Activated T-cell treated with anti-CD3 and anti-CD28 coated beads, Interleukin-2, amount 50 U/mL, for 4 hours (primary cell): Measurements from ENCODE around the gene ULK2. TPM values are rescaled to one million over a fixed set of nuclear protein-coding genes. Genes with fewer than 3 reads are reported as not detected.

Source experiments
- ATAC-seq, 2 donors: fragments of 200-7000 bp; cut with Tn5 transposase; one replicate each; pipeline ENCODE4 v1.10.0; 2021
- DNase-seq: peaks from one replicate; pipeline ENCODE4 v3.0.0-alpha.2; 2020
- H3K27me3 Mint-ChIP-seq: one replicate; pipeline ENCODE4 v1.8.0; 2021; ENCODE audit warnings: low read depth, mixed read lengths
- H3K36me3 Mint-ChIP-seq: one replicate; pipeline ENCODE4 v1.8.0; 2022; ENCODE audit warnings: mixed read lengths; ENCODE audit not compliant: insufficient read depth
- H3K4me1 Mint-ChIP-seq: one replicate; pipeline ENCODE4 v1.8.0; 2021; ENCODE audit warnings: low read depth, mixed read lengths
- H3K4me3 Mint-ChIP-seq: one replicate; pipeline ENCODE4 v1.8.0; 2021; ENCODE audit warnings: mild to moderate bottlenecking, moderate library complexity, mixed read lengths
- H3K9me3 Mint-ChIP-seq: one replicate; pipeline ENCODE4 v1.8.0; 2021; ENCODE audit warnings: mixed read lengths
- total RNA-seq, 3 donors: library from RNA; stranded (reverse); gene quantifications; one replicate each; pipeline ENCODE4 v1.2.1, GENCODE V29; 2021

The ULK2 gene
- total RNA-seq, 3 donors from 2014 or later: 4.5 to 6.9 (median 6.1) TPM

DNA sequence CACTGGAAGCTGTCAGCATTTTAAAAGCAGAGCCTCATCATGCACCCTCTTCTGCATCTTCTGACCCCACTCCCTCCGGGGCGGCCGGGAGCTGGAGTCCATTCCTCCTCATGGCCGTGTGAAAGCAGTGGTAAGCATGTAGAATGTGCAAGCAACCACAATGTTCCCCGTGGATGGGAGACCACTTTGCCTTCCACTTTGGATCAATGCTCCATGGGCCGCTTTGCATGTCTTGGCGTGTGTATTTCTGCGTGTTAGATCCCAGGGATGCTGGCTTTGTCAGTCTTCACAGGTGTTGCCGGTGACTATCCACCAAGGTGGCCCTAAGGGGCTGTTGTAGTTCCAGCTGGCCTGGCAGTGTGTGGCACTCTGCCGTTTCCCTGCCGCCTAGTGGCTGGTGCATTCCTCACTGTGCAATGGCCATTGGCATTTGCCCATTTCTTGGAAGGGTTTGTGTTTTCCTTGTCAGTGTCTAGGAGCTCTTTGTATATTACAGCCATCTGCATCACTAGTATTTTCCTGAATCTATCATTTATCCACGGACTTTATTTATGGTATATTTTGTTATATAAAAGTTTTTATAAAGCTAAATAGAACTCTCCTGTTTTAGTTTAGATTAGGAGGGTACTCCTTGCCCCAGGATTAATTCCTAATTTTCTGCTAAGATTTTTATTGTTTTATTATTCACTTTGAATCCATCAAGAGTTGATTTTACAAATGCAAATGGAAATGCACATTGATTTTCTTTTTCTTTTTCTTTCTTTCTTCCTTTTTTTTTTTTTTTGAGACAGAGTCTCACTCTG is 113.9 kb downstream of the ULK2 start:
- Mint-ChIP-seq H3K9me3 (no peaks in the 10 kb centered on the region), H3K27me3 (peaks cover 13% of the 10 kb centered on the region), H3K4me1 (peaks cover 5% of the 10 kb centered on the region), H3K4me3 (no peak overlapping the region), H3K36me3 (no peaks in the 10 kb centered on the region)
- DNase-seq (no peak), ATAC-seq (no peak)

DNA sequence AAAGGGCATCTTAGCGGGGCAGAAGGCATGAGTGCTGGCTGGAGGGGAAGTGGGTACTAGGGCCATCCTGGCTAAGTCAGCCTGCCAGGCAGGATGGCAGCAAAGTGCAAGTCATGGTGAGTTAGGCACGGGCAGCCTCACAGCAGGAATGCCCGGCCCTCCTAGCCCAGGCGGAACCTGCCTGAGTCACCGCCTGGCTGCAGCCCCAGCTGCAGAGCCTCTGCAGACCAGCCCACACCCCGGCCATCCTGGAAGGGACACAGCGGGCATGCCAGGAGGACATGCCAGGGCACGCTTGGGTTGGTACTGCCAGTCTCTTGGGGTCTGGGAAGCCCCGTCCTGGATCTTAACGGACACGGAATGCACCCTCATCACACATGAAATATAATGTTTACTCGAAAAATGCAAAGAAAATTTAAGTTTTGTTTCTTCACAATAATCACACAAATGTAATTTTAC is 114.7 kb downstream of the ULK2 start:
- Mint-ChIP-seq H3K36me3 (no peaks in the 10 kb centered on the region), H3K4me3 (no peak overlapping the region), H3K9me3 (no peaks in the 10 kb centered on the region), H3K27me3 (peaks cover 13% of the 10 kb centered on the region), H3K4me1 (peaks cover 5% of the 10 kb centered on the region)
- no peak for DNase-seq
- no peak for ATAC-seq

DNA sequence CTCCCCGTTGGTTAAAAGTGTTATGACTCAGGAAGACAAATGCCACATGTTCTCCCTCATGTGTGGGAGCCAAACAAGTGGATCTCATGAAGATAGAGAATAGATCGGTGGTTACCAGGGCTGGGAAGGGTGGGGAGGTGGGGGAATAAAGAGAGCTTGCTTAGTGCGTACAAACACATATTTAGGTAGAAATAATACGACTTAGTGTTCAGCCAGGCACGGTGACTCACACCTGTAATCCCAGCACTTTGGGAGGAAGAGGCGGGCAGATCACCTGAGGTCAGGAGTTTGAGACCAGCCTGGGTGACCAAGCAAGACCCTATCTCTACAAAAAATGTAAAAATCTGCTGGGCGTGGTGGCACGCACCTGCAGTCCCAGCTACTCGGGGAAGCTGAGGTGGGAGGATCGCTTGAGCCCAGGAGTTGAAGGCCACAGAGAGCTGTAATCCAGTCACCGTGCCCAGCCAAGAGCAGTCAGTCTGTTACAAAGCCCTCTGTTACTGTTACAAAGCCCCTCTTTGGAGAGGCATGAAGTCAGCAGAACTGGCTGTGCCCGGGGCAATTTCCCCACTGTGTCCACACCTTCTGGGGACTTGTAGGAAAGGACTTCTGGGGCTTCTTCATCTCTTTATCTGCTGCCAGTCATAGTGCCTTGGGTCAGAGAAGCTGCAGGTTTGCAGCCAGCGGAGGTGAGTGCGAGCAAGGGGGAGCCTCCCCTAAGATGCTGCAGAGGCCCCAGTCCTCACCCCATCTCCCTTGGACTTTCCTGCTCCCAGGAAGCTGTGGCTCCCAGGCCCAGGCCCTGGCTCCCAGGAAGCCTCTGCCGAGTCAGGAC is 115.3 kb downstream of the ULK2 start:
- Mint-ChIP-seq H3K9me3 (no peaks in the 10 kb centered on the region), H3K27me3 (peaks cover 17% of the 10 kb centered on the region), H3K36me3 (no peaks in the 10 kb centered on the region), H3K4me1 (peaks cover 5% of the 10 kb centered on the region), H3K4me3 (no peak overlapping the region)
- ATAC-seq (no peak), DNase-seq (no peak)

DNA sequence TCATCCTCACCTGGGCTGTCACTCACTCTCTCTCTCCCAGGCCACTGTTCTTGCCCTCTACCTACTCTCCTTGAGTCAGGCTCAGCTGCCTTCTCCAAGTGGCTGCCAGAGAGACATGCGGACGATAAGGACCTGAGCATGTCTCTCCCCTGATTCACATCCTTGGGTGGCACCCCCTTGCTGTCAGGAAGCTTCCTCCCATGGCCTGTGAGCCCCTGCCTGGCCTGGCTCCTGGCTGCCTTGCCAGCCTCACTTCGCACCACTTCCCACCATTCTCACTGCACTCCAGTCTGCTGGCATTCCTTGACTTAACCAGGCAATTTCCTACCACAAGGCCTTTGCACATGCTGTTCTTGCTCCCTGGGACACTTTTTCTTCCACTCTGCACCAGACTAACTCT is 116.9 kb downstream of the ULK2 start:
- ATAC-seq (no peak), DNase-seq (no peak)
- H3K4me3 Mint-ChIP-seq: no peak overlapping the region
- no peaks in the 10 kb centered on the region for H3K9me3 Mint-ChIP-seq
- H3K27me3 Mint-ChIP-seq: peaks cover 15% of the 10 kb centered on the region
- H3K36me3 Mint-ChIP-seq: no peaks in the 10 kb centered on the region
- H3K4me1 Mint-ChIP-seq: peaks cover 5% of the 10 kb centered on the region

DNA sequence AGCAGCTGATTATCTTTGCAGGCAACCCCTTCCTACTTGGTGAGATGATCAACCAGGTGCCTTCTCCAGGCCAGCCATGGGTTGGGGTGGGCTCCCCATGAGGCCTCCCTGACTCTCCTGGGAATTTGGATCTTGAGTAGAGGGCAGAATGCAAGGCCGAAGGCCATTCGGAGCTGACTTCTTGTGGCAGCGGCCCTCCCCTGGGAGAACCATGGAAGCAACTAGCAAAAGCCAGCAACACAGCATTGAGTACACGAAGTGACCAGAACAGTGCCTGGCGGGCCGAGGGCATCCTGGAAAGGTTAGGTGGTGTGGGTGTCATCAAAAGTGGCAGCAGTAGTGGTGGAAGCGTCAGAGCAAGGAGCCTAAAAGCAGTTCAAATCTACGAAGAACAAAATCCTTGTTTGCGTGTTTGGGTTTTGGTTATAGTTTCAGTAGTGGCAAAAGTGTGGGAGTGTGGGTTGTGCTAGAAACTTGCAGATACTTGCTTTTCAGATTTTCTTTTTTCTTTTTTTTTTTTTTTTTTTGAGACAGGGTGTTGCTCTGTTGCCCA is 117.6 kb downstream of the ULK2 start:
- no peak overlapping the region for H3K4me3 Mint-ChIP-seq
- no peak for DNase-seq
- H3K36me3 Mint-ChIP-seq: no peaks in the 10 kb centered on the region
- no peaks in the 10 kb centered on the region for H3K9me3 Mint-ChIP-seq
- H3K27me3 Mint-ChIP-seq: peaks cover 15% of the 10 kb centered on the region
- ATAC-seq: no peak
- peaks cover 6% of the 10 kb centered on the region for H3K4me1 Mint-ChIP-seq

DNA sequence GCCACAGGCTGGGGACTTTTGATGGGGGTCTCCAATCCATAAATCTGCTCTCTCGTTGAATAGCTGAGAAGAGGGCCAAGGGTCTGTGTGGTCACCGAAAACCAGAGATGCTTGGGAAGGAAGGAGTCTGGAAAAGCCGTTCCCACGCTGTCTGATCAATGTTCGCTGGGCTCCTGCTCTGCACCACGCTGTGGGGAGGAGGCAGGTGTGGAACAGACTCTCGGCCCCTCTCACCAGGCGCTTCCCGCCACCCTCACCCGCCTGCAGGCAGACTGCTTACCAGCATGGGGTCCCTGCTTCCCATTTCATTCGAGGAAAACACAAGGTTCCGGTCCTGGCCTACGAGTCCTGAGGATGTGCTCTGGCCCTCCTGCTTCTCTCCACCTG is 118.9 kb downstream of the ULK2 start:
- Mint-ChIP-seq H3K9me3 (no peaks in the 10 kb centered on the region), H3K4me1 (peaks cover 9% of the 10 kb centered on the region), H3K27me3 (peaks cover 12% of the 10 kb centered on the region), H3K36me3 (no peaks in the 10 kb centered on the region), H3K4me3 (no peak overlapping the region)
- ATAC-seq (no peak), DNase-seq (no peak)

DNA sequence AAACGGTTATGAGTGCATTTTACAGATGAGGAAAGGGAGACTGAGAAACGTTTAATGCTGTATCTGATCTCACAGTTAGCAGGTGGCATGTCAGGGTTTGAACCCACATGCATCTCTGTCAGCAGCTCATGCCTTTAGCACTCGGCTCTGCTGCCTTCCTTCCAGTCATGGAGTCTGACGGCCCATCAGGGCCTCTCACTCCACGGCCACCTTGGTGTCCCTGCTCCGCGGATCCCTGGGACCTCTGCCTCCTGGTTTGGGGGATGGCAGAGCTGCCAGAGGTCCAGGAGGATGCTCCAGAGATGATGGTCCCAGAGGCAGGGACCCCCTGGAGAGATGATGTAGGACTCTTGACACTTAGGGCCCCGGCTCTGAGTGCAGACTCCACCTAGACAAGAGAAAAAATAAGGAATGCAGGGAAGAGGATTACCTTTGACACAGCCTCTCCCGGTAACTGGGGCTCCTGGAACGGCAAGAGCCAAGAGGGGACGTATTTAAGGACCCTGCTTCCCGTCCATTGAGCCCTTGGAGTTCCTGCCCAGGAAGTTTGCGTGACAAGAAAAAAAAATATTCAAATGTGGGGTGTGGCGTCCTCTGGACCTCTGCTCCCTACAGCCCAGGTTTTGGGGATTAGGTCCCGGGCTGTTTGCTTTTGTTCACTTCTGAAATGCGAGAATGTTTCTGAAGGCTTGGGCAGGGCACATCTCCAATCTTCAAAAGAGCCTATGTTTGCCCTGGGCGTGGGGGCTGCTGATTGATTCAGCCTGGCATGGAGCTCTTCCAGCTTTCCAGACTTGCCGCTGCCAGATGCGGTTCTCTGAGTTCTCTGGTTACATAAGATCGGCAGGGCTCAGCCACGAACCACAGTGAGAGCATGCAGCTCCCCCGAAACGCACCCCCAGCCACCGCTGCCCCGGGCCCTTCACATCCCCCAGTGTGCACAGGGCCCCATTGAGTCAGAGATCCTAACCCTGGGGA is 119.6 kb downstream of the ULK2 start, which contains the start of gene ALDH3A1:
Gene ALDH3A1, minus strand, starts transcription at position 470 of the 978 bp plus-strand sequence. CDS start 3,169 bp downstream, outside the sequence.
- no peaks in the 10 kb centered on the region for H3K9me3 Mint-ChIP-seq
- ATAC-seq: no peak
- no peak within 1 kb of the TSS for H3K4me3 Mint-ChIP-seq
- peaks cover 9% of the 10 kb centered on the region for H3K27me3 Mint-ChIP-seq
- H3K36me3 Mint-ChIP-seq: no peaks in the 10 kb centered on the region
- H3K4me1 Mint-ChIP-seq: peaks cover 9% of the 10 kb centered on the region
- DNase-seq: no peak

DNA sequence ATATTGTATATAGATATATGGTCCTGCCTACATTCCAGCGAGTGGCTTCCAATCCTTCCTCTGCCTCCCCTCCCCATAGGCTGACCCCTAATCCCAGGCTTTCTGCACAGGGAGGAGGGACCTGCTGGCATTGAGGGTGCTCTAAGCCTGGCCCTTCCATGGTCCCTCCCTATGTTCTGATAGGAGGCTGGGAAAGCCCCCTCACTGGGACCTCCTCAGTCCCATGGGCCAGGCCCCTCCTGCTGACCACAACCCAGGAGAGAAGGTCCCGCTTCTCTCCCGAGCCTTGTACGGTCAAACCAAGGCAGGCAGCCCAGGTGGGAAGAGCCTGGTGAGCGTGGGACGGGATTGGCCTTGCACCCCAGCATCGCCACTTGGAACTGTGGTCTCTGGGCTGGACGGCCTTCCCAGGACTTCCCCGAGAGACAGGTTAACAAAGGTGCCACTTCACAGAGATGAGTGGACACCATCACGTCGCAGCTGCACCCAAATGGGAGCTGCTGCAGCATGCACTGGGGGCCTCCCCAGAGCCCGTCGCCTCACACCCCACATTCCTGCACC is 120.5 kb downstream of the ULK2 start:
- Mint-ChIP-seq H3K4me1 (peaks cover 9% of the 10 kb centered on the region), H3K9me3 (no peaks in the 10 kb centered on the region), H3K27me3 (peaks cover 9% of the 10 kb centered on the region), H3K36me3 (no peaks in the 10 kb centered on the region), H3K4me3 (no peak overlapping the region)
- no peak for ATAC-seq
- no peak for DNase-seq

DNA sequence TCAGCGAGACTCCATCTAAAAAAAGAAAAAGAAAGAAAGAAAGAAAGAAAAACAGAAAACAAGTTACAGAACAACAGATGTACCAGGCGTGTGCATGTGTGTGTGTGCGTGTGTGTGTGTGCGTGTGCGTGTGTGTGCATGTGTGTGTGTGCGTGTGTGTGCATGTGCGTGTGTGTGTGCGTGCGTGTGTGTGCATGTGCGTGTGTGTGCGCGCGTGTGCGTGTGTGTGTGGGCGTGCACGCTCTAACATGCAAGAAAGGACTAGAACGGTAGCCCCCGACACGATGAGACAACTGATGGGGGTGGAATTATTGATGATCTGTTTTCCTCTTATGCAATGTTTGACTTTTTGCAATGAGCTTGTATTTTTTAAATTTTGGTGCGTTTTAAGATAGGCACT is 121.2 kb downstream of the ULK2 start:
- no peaks in the 10 kb centered on the region for H3K9me3 Mint-ChIP-seq
- peaks cover 9% of the 10 kb centered on the region for H3K4me1 Mint-ChIP-seq
- H3K36me3 Mint-ChIP-seq: no peaks in the 10 kb centered on the region
- DNase-seq: no peak
- peaks cover 9% of the 10 kb centered on the region for H3K27me3 Mint-ChIP-seq
- no peak overlapping the region for H3K4me3 Mint-ChIP-seq
- ATAC-seq: no peak

DNA sequence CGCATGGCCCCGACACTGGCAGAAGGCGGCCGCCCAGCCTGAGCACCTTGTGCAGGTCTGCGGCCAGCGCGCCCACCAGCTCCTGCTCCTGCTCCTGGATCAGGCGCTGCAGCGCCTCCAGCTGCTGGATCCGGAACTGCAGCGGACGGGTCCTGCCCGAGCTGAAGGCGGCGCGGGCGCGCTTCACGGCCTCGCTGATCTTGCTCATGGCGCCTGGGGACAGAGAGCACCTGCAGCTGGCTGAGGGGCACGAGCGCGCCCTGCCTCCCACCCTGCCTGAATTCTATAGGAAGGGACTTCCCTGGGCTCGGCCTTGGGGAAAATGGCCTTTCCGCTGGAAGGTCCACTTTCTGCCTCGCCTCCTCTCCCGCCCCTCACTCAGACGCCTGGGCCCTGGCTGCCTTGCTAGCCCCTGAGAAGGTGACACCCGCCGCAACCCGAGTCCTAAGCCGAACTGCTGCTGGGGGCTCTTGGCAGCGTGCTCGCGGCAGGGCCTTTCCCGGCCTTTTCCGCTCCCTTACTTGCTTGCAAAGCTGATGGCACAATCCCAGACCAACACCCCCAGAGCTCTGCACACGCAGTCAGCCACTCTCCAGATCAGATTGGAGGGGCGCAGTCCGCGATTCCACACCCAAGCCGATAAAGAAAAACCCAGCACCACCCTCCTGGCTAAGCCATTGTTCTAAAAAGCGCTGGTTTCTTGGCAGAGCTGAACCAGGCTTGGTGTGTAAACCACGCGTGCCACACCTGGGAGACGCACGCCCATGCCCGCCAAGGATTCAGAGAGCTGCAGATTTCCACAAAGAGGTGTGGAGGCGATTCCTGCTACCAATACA is 122.6 kb downstream of the ULK2 start:
- H3K36me3 Mint-ChIP-seq: no peaks in the 10 kb centered on the region
- H3K4me3 Mint-ChIP-seq: peak overlapping the region; percentile 58
- H3K4me1 Mint-ChIP-seq: peaks cover 7% of the 10 kb centered on the region
- peaks cover 9% of the 10 kb centered on the region for H3K27me3 Mint-ChIP-seq
- ATAC-seq: peak; percentile 93 to 95
- DNase-seq: peak; percentile 83
- H3K9me3 Mint-ChIP-seq: no peaks in the 10 kb centered on the region

DNA sequence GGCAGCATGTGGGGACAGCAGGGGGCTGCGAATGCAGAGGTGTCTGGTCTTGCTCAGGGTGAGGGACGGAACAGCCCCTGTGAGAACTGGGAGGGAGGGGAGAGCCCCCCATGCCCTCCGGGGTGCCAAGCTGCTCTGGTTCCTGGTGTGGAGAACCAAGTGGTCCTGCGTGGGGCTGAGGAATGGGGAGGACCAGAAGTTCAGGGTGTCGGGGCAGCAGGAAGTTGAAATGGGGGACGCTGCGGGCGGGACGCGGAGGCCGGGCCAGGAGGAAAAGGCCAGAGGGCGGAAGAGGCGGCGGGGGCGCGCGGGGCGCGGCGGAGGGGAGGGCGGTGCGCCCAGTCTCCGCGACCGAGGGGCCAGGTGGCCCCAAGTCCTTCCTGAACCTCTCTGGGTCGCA is 123.2 kb downstream of the ULK2 start:
- H3K27me3 Mint-ChIP-seq: peaks cover 9% of the 10 kb centered on the region
- H3K4me1 Mint-ChIP-seq: peaks cover 6% of the 10 kb centered on the region
- peak overlapping the region; percentile 74 for H3K4me3 Mint-ChIP-seq
- H3K36me3 Mint-ChIP-seq: no peaks in the 10 kb centered on the region
- no peaks in the 10 kb centered on the region for H3K9me3 Mint-ChIP-seq
- no peak for DNase-seq
- peak; percentile 42 to 50 for ATAC-seq

DNA sequence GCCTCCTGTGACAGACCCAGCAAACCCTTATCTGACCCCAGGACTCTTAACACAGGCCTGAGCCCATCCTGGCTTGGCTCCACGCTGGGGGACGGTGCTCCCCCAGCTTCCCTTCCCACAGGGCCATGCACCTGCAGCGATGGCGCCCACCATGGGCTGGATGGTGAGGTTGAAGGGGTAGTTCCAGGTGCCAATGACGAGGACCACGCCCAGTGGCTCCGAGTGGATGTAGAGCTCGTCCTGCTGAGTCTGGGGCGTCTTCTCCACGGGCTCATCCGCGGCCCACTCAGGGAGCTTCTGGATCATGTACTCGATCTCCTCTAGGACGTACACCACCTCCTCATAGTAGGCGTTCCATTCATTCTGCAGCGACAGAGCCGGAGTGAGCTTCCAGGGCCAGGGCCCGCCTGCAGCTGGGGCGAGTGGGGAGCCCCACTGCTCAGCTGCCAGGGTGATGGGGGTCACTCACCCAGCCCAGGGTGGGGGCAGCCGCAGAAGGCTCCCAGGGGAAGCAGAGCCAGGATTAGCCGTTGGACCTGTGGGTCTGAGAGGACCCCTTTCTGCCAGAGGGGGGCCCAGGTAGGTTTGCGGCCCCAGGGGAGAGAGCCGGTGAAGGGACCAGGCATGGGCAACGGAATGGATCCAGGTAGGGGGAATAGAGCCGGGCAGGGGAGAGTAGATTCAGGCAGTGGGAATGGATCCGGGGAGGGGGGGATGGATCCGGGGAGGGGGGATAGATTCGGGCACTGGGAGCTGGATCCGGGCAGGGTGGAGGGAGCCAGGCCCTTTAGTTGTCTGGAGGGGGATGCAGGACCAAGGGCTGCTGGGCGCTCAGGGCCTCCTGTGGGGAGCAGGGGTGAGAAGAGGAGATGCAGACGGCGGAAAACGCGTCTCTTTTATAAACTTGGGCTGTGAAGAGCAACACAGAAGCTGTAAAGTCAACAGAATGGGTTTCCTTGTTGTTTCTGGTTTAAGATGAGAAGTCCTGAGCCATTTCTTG is 124.3 kb downstream of the ULK2 start:
- Mint-ChIP-seq H3K27me3 (peaks cover 4% of the 10 kb centered on the region), H3K36me3 (no peaks in the 10 kb centered on the region), H3K4me3 (peak overlapping the region; percentile 19), H3K4me1 (peaks cover 6% of the 10 kb centered on the region), H3K9me3 (no peaks in the 10 kb centered on the region)
- ATAC-seq (no peak), DNase-seq (no peak)
